Osteoblast (primary cell): ENCODE data around the gene CHST11. TPM values are rescaled to one million over a fixed set of nuclear protein-coding genes. Genes with fewer than 3 reads are reported as not detected.
A peak's percentile ranks its signal among the peaks of the same experiment; 100 is the strongest.

Experiments used
- DNase-seq: peaks from one replicate; pipeline ENCODE4 v3.0.0; 2011; ENCODE audit warnings: low spot score, mixed read lengths; ENCODE audit not compliant: insufficient read length; ENCODE audit errors: missing footprints
- H2AFZ ChIP-seq: 2 replicates; pipeline ENCODE4 v1.6.0; 2011; ENCODE audit warnings: mild to moderate bottlenecking, low read length
- H3K27ac ChIP-seq: 2 replicates; pipeline ENCODE4 v1.5.1; 2011; ENCODE audit warnings: mild to moderate bottlenecking, low read depth, low read length, moderate library complexity
- H3K27me3 ChIP-seq: 2 replicates; pipeline ENCODE4 v1.6.0; 2012; ENCODE audit warnings: mild to moderate bottlenecking, control low read depth, inconsistent platforms, low read length, moderate library complexity; ENCODE audit not compliant: insufficient read depth
- H3K36me3 ChIP-seq: 2 replicates; pipeline ENCODE4 v1.5.1; 2011; ENCODE audit warnings: mild to moderate bottlenecking, low read length, control low read depth, moderate library complexity; ENCODE audit not compliant: insufficient read depth
- H3K4me1 ChIP-seq: 2 replicates; pipeline ENCODE4 v1.5.1; 2011; ENCODE audit warnings: mild to moderate bottlenecking, low read length, control low read depth, moderate library complexity; ENCODE audit not compliant: insufficient read depth
- H3K4me2 ChIP-seq: 2 replicates; pipeline ENCODE4 v1.6.0; 2011; ENCODE audit warnings: mild to moderate bottlenecking, low read length; ENCODE audit not compliant: insufficient read depth
- H3K4me3 ChIP-seq: fragments of 200-600 bp; sonication (generic); 3 replicates; pipeline ENCODE4 v1.5.1; 2012; ENCODE audit warnings: mild to moderate bottlenecking, low read length, inconsistent platforms; ENCODE audit not compliant: insufficient read depth
- H3K79me2 ChIP-seq: 2 replicates; pipeline ENCODE4 v1.6.0; 2012; ENCODE audit warnings: mild to moderate bottlenecking, low read length, control low read depth, inconsistent platforms; ENCODE audit not compliant: insufficient read depth
- H3K9me3 ChIP-seq: 2 replicates; pipeline ENCODE4 v1.5.1; 2011; ENCODE audit warnings: low read depth, low read length, control low read depth
- H4K20me1 ChIP-seq: 2 replicates; pipeline ENCODE4 v1.6.0; 2012; ENCODE audit warnings: mild to moderate bottlenecking, low read length, control low read depth; ENCODE audit not compliant: insufficient read depth
- total RNA-seq: library from RNA; depleted of rRNA; stranded (reverse); fragments of >200 nt; gene quantifications from 2 replicates; pipeline ENCODE4 v1.2.3, GENCODE V29; 2012
- TF ChIP-seq, protein P1 (sequence below): IDR thresholded peaks from 2 replicates; pipeline ENCODE4 v1.5.1; 2011; ENCODE audit warnings: mild to moderate bottlenecking, low read depth, low read length, moderate library complexity; ENCODE audit errors: extremely low read depth

CHST11 gene
- total RNA-seq, 1 donor, result 24.6 TPM

DNA sequence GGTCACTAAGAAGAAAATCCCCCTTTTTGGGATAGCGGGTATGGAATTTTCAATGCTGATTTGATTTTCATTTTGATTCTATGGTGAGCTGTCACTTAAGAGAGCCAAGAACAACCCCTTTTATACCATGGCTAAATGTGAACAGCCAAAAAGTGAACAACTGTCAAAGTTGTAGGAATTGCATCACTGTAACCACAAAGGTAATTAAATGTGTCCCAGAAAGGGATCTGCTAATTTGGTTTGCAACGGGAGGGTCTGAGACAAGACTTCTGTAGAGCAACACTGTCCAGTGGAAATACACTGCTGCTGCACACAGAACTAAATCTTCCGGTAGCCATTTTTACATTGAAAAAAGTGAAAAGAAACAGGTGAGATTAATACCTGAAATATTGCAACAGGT, 14.6 kb downstream of the CHST11 start:
- no peaks in the 10 kb centered on the region for H3K9me3 ChIP-seq
- H3K4me2 ChIP-seq, result no peak overlapping the region
- DNase-seq, result no peak
- no peak overlapping the region for H3K27ac ChIP-seq
- no peaks in the 10 kb centered on the region for H4K20me1 ChIP-seq
- H3K4me3 ChIP-seq, result no peak overlapping the region
- H3K79me2 ChIP-seq, result peaks cover 76% of the 10 kb centered on the region
- peaks cover 13% of the 10 kb centered on the region for H3K4me1 ChIP-seq
- H3K27me3 ChIP-seq, result no peaks in the 10 kb centered on the region
- H3K36me3 ChIP-seq, result no peaks in the 10 kb centered on the region
- TF ChIP-seq, protein P1, sequence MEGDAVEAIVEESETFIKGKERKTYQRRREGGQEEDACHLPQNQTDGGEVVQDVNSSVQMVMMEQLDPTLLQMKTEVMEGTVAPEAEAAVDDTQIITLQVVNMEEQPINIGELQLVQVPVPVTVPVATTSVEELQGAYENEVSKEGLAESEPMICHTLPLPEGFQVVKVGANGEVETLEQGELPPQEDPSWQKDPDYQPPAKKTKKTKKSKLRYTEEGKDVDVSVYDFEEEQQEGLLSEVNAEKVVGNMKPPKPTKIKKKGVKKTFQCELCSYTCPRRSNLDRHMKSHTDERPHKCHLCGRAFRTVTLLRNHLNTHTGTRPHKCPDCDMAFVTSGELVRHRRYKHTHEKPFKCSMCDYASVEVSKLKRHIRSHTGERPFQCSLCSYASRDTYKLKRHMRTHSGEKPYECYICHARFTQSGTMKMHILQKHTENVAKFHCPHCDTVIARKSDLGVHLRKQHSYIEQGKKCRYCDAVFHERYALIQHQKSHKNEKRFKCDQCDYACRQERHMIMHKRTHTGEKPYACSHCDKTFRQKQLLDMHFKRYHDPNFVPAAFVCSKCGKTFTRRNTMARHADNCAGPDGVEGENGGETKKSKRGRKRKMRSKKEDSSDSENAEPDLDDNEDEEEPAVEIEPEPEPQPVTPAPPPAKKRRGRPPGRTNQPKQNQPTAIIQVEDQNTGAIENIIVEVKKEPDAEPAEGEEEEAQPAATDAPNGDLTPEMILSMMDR, result no peak
- H2AFZ ChIP-seq, result no peak overlapping the region

- Histone ChIP-seq H2AFZ (no peak overlapping the region), H3K4me3 (no peak overlapping the region), H3K9me3 (no peaks in the 10 kb centered on the region), H3K79me2 (peaks cover 75% of the 10 kb centered on the region), H4K20me1 (no peaks in the 10 kb centered on the region), H3K27ac (no peak overlapping the region), H3K4me1 (peaks cover 13% of the 10 kb centered on the region), H3K27me3 (no peaks in the 10 kb centered on the region), H3K36me3 (no peaks in the 10 kb centered on the region), H3K4me2 (peak overlapping the region; percentile 62)
- DNase-seq, result no peak
- TF ChIP-seq, protein P1, result no peak
Observed at GRCh38 chr12:104472748-104473147, 16.0 kb downstream of the CHST11 start.

DNA sequence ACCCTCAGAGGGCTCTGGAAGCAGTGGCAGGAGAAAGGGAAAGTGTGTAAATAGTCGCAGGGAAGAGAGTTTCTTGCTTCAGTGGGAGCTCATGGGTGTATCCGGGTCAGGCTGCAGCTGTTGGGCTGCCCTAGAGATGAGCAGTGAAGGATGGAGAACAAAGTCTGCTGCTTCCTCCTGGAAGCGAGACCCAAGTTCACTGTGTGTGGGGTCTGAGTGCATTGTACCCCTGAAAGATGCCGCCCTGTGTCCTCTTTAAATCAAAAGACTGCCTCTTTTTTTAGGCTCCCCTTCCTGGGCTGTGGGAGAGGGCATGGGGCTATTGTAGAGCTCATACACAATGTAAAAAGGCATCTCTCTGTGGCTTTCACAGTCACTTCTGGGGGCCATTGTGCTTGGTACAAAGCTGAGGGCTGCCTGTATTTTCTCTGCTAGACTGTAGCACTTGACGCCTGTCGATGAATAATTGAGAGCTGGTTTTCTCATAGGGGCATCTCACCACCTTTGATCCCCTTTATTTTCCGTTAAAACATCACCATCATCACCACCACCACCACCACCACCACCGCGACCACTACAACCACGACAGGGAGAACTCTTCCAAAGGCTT, 16.7 kb downstream of the CHST11 start:
- Histone ChIP-seq H3K4me2 (peak overlapping the region; percentile 62), H3K9me3 (no peaks in the 10 kb centered on the region), H3K27me3 (no peaks in the 10 kb centered on the region), H3K4me1 (peaks cover 17% of the 10 kb centered on the region), H3K4me3 (peak overlapping the region; percentile 8), H3K79me2 (peaks cover 71% of the 10 kb centered on the region), H4K20me1 (no peaks in the 10 kb centered on the region), H2AFZ (peak overlapping the region; percentile 42), H3K27ac (no peak overlapping the region), H3K36me3 (no peaks in the 10 kb centered on the region)
- no peak for DNase-seq
- TF ChIP-seq, protein P1, result no peak

DNA sequence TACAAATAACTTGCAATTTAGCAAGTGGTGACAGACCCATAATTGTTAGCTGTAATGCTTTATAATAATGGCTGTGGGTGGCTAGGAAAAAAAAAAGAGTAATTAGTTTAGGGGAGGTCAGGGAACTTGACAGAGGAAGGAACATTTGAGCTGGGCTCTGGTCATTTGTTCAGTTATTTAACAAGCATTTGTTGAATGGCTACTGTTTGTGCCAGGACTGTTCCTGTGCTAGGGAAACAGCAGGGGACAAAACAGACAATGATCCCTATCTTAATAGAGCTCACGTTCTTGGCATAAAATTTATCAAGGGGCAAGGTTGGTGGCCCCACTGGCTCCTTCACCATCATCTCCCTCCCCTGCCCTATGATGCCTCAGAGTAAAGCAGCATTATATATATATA, 18.5 kb downstream of the CHST11 start:
- Histone ChIP-seq H4K20me1 (no peaks in the 10 kb centered on the region), H3K27me3 (no peaks in the 10 kb centered on the region), H3K4me1 (peaks cover 19% of the 10 kb centered on the region), H3K9me3 (no peaks in the 10 kb centered on the region), H2AFZ (no peak overlapping the region), H3K4me2 (no peak overlapping the region), H3K36me3 (no peaks in the 10 kb centered on the region), H3K4me3 (no peak overlapping the region), H3K27ac (no peak overlapping the region), H3K79me2 (peaks cover 72% of the 10 kb centered on the region)
- no peak for DNase-seq
- TF ChIP-seq, protein P1, result no peak
